HepG2 (cell line): ENCODE results near the gene CNKSR3. TPM values are rescaled to one million over a fixed set of nuclear protein-coding genes. Genes with fewer than 3 reads are reported as not detected.

Experiments used
- ATAC-seq: fragments of 200-7000 bp; cut with Tn5 transposase; 3 replicates; pipeline ENCODE4 v1.9.1; 2020; ENCODE audit warnings: mild to moderate bottlenecking, moderate library complexity
- BruUV-seq: library from RNA; stranded (reverse); fragments of 400-500 nt; replicated peaks from 2 replicates; lab custom pipeline; 2021; lab: Mats Ljungman, UMichigan
- CTCF ChIA-PET: fragments of 300-600 bp; formaldehyde crosslinking; extraction: SDS; loops from one replicate; lab custom pipeline; 2021; ENCODE audit warnings: low total read pairs, inconsistent platforms, low intra/inter-chr PET ratio; lab: Yijun Ruan, JAX
- POLR2A ChIA-PET: fragments of 350-600 bp; sonication (Branson Sonifier 250); formaldehyde crosslinking; loops from one replicate; lab custom pipeline; 2020; ENCODE audit warnings: antibody characterized with exemption, inconsistent platforms; lab: Yijun Ruan, JAX
- DNase-seq: peaks from one replicate; pipeline ENCODE4 v3.0.0-alpha.2; 2015; ENCODE audit warnings: low spot score
- FAIRE-seq: peaks from 3 replicates; lab custom pipeline; 2011; peaks lifted over from hg19 to GRCh38; lab: Jason Lieb, UNC
- H2AFZ ChIP-seq: one replicate; pipeline ENCODE4 v1.6.1; 2011; ENCODE audit warnings: low read length, inconsistent platforms
- H3K27ac ChIP-seq: fragments of 300-600 bp; 3 replicates; pipeline ENCODE4 v1.8.0; 2011; ENCODE audit warnings: mixed run types, mild to moderate bottlenecking, mixed read lengths, low read length, inconsistent platforms; ENCODE audit not compliant: insufficient read depth; ENCODE audit errors: extremely low read length
- H3K27me3 ChIP-seq, 2 experiments: fragments of 200-600 bp in 1 of 2; 2 replicates in 1 of 2; 3 replicates in 1 of 2; pipeline versions ENCODE4 v1.6.0 to v1.8.0; 2011; ENCODE audit warnings: low read length in 2 of 2, mild to moderate bottlenecking in 2 of 2, moderate library complexity in 2 of 2, inconsistent platforms in 1 of 2; ENCODE audit not compliant: insufficient read depth in 2 of 2, control insufficient read depth in 1 of 2
- H3K36me3 ChIP-seq, 2 experiments: fragments of 200-600 bp in 1 of 2; replicated peaks in 1 of 2; 2 replicates in 1 of 2; 3 replicates in 1 of 2; pipeline versions ENCODE4 v1.5.1 to v1.8.0; 2011; ENCODE audit warnings: low read length in 2 of 2, inconsistent platforms in 1 of 2; ENCODE audit not compliant: insufficient read depth in 2 of 2, control insufficient read depth in 1 of 2
- H3K4me1 ChIP-seq: 2 replicates; pipeline ENCODE4 v1.5.1; 2012; ENCODE audit warnings: low read length, inconsistent platforms; ENCODE audit not compliant: insufficient read depth
- H3K4me2 ChIP-seq: 2 replicates; pipeline ENCODE4 v1.6.0; 2011; ENCODE audit warnings: low read depth, low read length, inconsistent platforms
- H3K4me3 ChIP-seq, 3 experiments: fragments of 200-600 bp in 1 of 3; sonication (generic), shearing (Covaris generic) in 1 of 3; replicated peaks in 1 of 3; 2 replicates each; pipeline ENCODE4 v1.5.1; 2011 to 2016; ENCODE audit warnings: low read length in 3 of 3, inconsistent platforms in 2 of 3, low read depth in 2 of 3, mild to moderate bottlenecking in 2 of 3, control low read depth in 1 of 3, mixed read lengths in 1 of 3; ENCODE audit not compliant: insufficient read depth in 1 of 3
- H3K79me2 ChIP-seq: one replicate; pipeline ENCODE4 v1.6.1; 2011; ENCODE audit warnings: low read length, inconsistent platforms; ENCODE audit not compliant: insufficient read depth
- H3K9ac ChIP-seq: 2 replicates; pipeline ENCODE4 v1.6.0; 2011; ENCODE audit warnings: mild to moderate bottlenecking, low read depth, low read length, inconsistent platforms; ENCODE audit not compliant: insufficient read depth
- H3K9me3 ChIP-seq: 2 replicates; pipeline ENCODE4 v1.5.1; 2012; ENCODE audit warnings: mild to moderate bottlenecking, low read length
- H4K20me1 ChIP-seq: 2 replicates; pipeline ENCODE4 v1.6.0; 2011; ENCODE audit warnings: inconsistent platforms, mild to moderate bottlenecking, low read length, moderate library complexity; ENCODE audit not compliant: insufficient read depth
- ARHGAP35 ChIP-seq: sonication (generic); formaldehyde crosslinking; IDR thresholded peaks from 2 replicates; pipeline ENCODE4 v1.9.0; 2022; ENCODE audit warnings: mild to moderate bottlenecking, inconsistent platforms, moderate library complexity, missing genetic modification reagents, borderline replicate concordance
- ATAD3A ChIP-seq: sonication (generic); formaldehyde crosslinking; IDR thresholded peaks from 2 replicates; pipeline ENCODE4 v1.4.0; 2020; ENCODE audit warnings: missing genetic modification reagents
- DRAP1 ChIP-seq: IDR thresholded peaks from 2 replicates; pipeline ENCODE4 v1.6.1; 2016; ENCODE audit warnings: missing genetic modification reagents, missing compliant biosample characterization
- E2F1 ChIP-seq: sonication (generic); formaldehyde crosslinking; IDR thresholded peaks from 2 replicates; pipeline ENCODE4 v1.5.0; 2020; ENCODE audit warnings: missing genetic modification reagents
- HOXD1 ChIP-seq: sonication (generic); formaldehyde crosslinking; IDR thresholded peaks from 2 replicates; pipeline ENCODE4 v1.5.0; 2020; ENCODE audit warnings: missing genetic modification reagents
- JDP2 ChIP-seq: sonication (generic); formaldehyde crosslinking; IDR thresholded peaks from 2 replicates; pipeline ENCODE4 v1.8.1; 2022; ENCODE audit warnings: missing genetic modification reagents, borderline replicate concordance
- MEIS2 ChIP-seq: sonication (generic); formaldehyde crosslinking; IDR thresholded peaks from 2 replicates; pipeline ENCODE4 v1.9.0; 2021; ENCODE audit warnings: mild to moderate bottlenecking, missing genetic modification reagents
- NCOA2 ChIP-seq: sonication (generic); formaldehyde crosslinking; IDR thresholded peaks from 2 replicates; pipeline ENCODE4 v1.8.0; 2022; ENCODE audit warnings: inconsistent platforms
- ZBTB33 ChIP-seq: sonication (generic); formaldehyde crosslinking; IDR thresholded peaks from 2 replicates; pipeline ENCODE4 v1.4.0; 2020; ENCODE audit warnings: missing genetic modification reagents
- ZC3H13 ChIP-seq: sonication (generic); formaldehyde crosslinking; IDR thresholded peaks from 2 replicates; pipeline ENCODE4 v1.8.1; 2023; ENCODE audit warnings: mild to moderate bottlenecking, missing genetic modification reagents, moderate library complexity
- ZNF24 ChIP-seq: fragments of 450-650 bp; IDR thresholded peaks from 2 replicates; pipeline ENCODE4 v1.6.1; 2017; ENCODE audit warnings: antibody characterized with exemption, mild to moderate bottlenecking
- ZNF629 ChIP-seq: sonication (generic); formaldehyde crosslinking; conservative IDR thresholded peaks from 2 replicates; pipeline ENCODE4 v1.5.0; 2020; ENCODE audit warnings: missing genetic modification reagents
- ZNF709 ChIP-seq: sonication (generic); formaldehyde crosslinking; IDR thresholded peaks from 2 replicates; pipeline ENCODE4 v1.5.0; 2020; ENCODE audit warnings: mild to moderate bottlenecking, missing genetic modification reagents
- WGBS: methylation state at CpG from one replicate; pipeline ENCODE4 v1.1.6; 2017; ENCODE audit warnings: low lambda C conversion rate; 5-methylcytosine and 5-hydroxymethylcytosine counted together
- in situ Hi-C: cut with HindIII; loops from 2 replicates; pipeline ENCODE4 v1.10.0; 2017; ENCODE audit warnings: low pct_unique_long_range_greater_than_20kb; ENCODE audit not compliant: extremely low pct_ligation_motif_present
- intact Hi-C: fragments of 100-400 bp; cut with micrococcal nuclease; formaldehyde crosslinking; loops from one replicate; pipeline ENCODE4 v1.10.0; 2022; ENCODE audit not compliant: unreplicated experiment
- polyA plus RNA-seq, 8 experiments: library from polyadenylated mRNA; depleted of rRNA in 3 of 8; stranded (reverse) in 7 of 8; unstranded in 1 of 8; fragments of >200 nt; fragmentation: Illumina TruSeq in 4 of 8; extraction: Trizol in 4 of 8; gene quantifications; 2 replicates each; pipeline versions ENCODE4 v1.2.1 to v1.2.3, GENCODE V29; 2011 to 2016; ENCODE audit warnings: low read depth in 4 of 8, missing spikeins in 1 of 8, mixed read lengths in 1 of 8; ENCODE audit not compliant: insufficient read depth in 1 of 8
- total RNA-seq, 5 experiments: library from RNA; depleted of rRNA; stranded (reverse); fragments of >200 nt; fragmentation: Illumina TruSeq; extraction: Trizol; gene quantifications; 2 replicates each; pipeline ENCODE4 v1.2.3, GENCODE V29; 2016; ENCODE audit warnings: low read depth in 1 of 5
- TF ChIP-seq, protein P1 (sequence below): sonication (generic); formaldehyde crosslinking; IDR thresholded peaks from 2 replicates; pipeline ENCODE4 v1.8.1; 2023; ENCODE audit warnings: missing genetic modification reagents, mild to moderate bottlenecking, borderline replicate concordance

The CNKSR3 gene
- total and polyA plus RNA-seq, 2 of the 13 experiments (the other 11 are each of a cell fraction or from before 2014, with no cell fraction given), result 9.2 to 38.6 TPM

DNA sequence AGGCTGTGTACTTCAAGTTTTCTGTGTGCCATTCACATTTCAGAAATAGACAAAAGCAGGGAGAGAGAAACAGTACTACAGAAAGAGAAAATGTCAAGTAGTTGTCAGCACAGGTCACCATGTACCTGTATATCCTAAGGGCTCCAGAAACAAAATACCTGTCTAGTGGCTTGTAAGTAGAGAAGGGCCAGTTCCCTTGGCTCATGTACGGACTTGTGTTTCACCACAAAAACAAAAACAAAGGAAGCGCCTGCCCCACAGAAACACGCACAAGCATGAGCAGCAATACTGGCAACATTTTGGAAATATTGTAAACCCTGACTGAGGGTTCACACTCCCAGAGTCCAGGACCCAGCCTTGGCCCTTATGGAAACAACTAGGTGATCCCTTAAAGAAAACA, 44.3 kb downstream of the CNKSR3 start:
- Histone ChIP-seq H3K4me3 (no peak overlapping the region), H3K27me3 (no peaks in the 10 kb centered on the region), H4K20me1 (peaks cover 6% of the 10 kb centered on the region; the same call in 1 of the 2 replicates), H2AFZ (no peak overlapping the region), H3K27ac (no peak overlapping the region), H3K4me2 (no peak overlapping the region), H3K4me1 (peaks cover 46% of the 10 kb centered on the region), H3K36me3 (peaks cover 0 to 3% of the 10 kb centered on the region in 2 experiments; a peak in 4 of 5 replicates), H3K79me2 (peaks cover 69% of the 10 kb centered on the region), H3K9me3 (peaks cover 4% of the 10 kb centered on the region; the same call in 1 of the 2 replicates), H3K9ac (no peak overlapping the region)
- no peak for DNase-seq
- ChIA-PET CTCF (no interaction called here), POLR2A (no interaction called here)
- in situ Hi-C loops, result no loop called here
- TF ChIP-seq ZNF629 (no peak), ARHGAP35 (CRISPR knock-in tag) (no peak), NCOA2 (no peak), ZNF709 (CRISPR knock-in tag) (no peak), ZC3H13 (CRISPR knock-in tag) (no peak), MEIS2 (CRISPR knock-in tag) (no peak), ZBTB33 (CRISPR knock-in tag) (no peak), JDP2 (CRISPR knock-in tag) (no peak), HOXD1 (no peak), DRAP1 (no peak), ATAD3A (no peak), E2F1 (CRISPR knock-in tag) (no peak), ZNF24 (no peak)
- TF ChIP-seq, protein P1, sequence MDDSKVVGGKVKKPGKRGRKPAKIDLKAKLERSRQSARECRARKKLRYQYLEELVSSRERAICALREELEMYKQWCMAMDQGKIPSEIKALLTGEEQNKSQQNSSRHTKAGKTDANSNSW, result no peak
- WGBS, result 94% methylated on average over 3 of the region's 3 CpGs
- intact Hi-C loops, result no loop called here
- BruUV-seq, result no TSS peak
- ATAC-seq, result no peak
- no peak for FAIRE-seq
